H1 (cell line): ENCODE results near the gene AASDHPPT. TPM values are rescaled to one million over a fixed set of nuclear protein-coding genes. Genes with fewer than 3 reads are reported as not detected.

Experiments used
- CTCF ChIA-PET: fragments of 300-600 bp; sonication (Branson Sonifier 250); formaldehyde crosslinking; loops from one replicate; lab custom pipeline; 2021; ENCODE audit not compliant: partially characterized antibody; lab: Charles Lee
- POLR2A ChIA-PET: fragments of 300-600 bp; sonication (Branson Sonifier 250); formaldehyde crosslinking; loops from one replicate; lab custom pipeline; 2021; ENCODE audit warnings: inconsistent platforms; ENCODE audit not compliant: partially characterized antibody; lab: Charles Lee
- DNase-seq, 2 experiments: peaks; one replicate each; pipeline versions ENCODE4 v3.0.0 to v3.0.0-alpha.2; 2010 to 2022; ENCODE audit warnings: low spot score in 2 of 2, low read depth in 1 of 2, mixed read lengths in 1 of 2
- FAIRE-seq: peaks from 2 replicates; lab custom pipeline; 2011; peaks lifted over from hg19 to GRCh38; lab: Jason Lieb, UNC
- H2AFZ ChIP-seq: 2 replicates; pipeline ENCODE4 v1.8.1; 2012; ENCODE audit warnings: low read length, inconsistent platforms
- H2AK5ac ChIP-seq: 2 replicates; pipeline ENCODE4 v1.6.1; 2013; ENCODE audit warnings: low read depth, low read length
- H2BK120ac ChIP-seq: replicated peaks from 2 replicates; pipeline ENCODE3; 2013; ENCODE audit warnings: low read depth, low read length, inconsistent platforms
- H2BK12ac ChIP-seq: 2 replicates; pipeline ENCODE4 v1.6.1; 2013; ENCODE audit warnings: low read depth, low read length
- H2BK15ac ChIP-seq: 2 replicates; pipeline ENCODE4 v1.6.1; 2013; ENCODE audit warnings: low read length
- H2BK20ac ChIP-seq: 2 replicates; pipeline ENCODE4 v1.6.1; 2013; ENCODE audit warnings: low read length
- H2BK5ac ChIP-seq: 2 replicates; pipeline ENCODE4 v1.6.1; 2013; ENCODE audit warnings: low read depth, low read length
- H3K14ac ChIP-seq: 2 replicates; pipeline ENCODE4 v1.6.1; 2013; ENCODE audit warnings: inconsistent platforms; ENCODE audit not compliant: insufficient read length
- H3K18ac ChIP-seq: 2 replicates; pipeline ENCODE4 v1.6.1; 2013; ENCODE audit warnings: low read length; ENCODE audit errors: extremely low read depth
- H3K23ac ChIP-seq: 2 replicates; pipeline ENCODE4 v1.6.1; 2013; ENCODE audit warnings: inconsistent platforms; ENCODE audit not compliant: insufficient read length
- H3K23me2 ChIP-seq: 2 replicates; pipeline ENCODE4 v1.6.1; 2013; ENCODE audit warnings: low read depth, low read length
- H3K27ac ChIP-seq: 2 replicates; pipeline ENCODE4 v1.6.1; 2011; ENCODE audit warnings: low read depth, low read length, inconsistent platforms
- H3K27me3 ChIP-seq, 4 experiments: replicated peaks in 1 of 4; 1 replicate in 1 of 4; 2 replicates in 3 of 4; pipeline versions ENCODE4 v1.6.1 to v1.8.1; 2011 to 2013; ENCODE audit warnings: low read length in 3 of 4, mild to moderate bottlenecking in 3 of 4, inconsistent platforms in 2 of 4, mixed read lengths in 2 of 4, moderate library complexity in 1 of 4; ENCODE audit not compliant: control insufficient read depth in 3 of 4, insufficient read depth in 3 of 4; ENCODE audit errors: extremely low read depth in 1 of 4
- H3K36me3 ChIP-seq, 4 experiments: 2 replicates each; pipeline versions ENCODE4 v1.6.1 to v1.8.1; 2011 to 2013; ENCODE audit warnings: mild to moderate bottlenecking in 4 of 4, low read length in 3 of 4, moderate library complexity in 2 of 4, control low read depth in 1 of 4, inconsistent platforms in 1 of 4; ENCODE audit not compliant: insufficient read depth in 4 of 4, control insufficient read depth in 2 of 4
- H3K4ac ChIP-seq: replicated peaks from 2 replicates; pipeline ENCODE3; 2013; ENCODE audit warnings: low read length, low read depth, mixed read lengths, inconsistent platforms; ENCODE audit not compliant: insufficient read length
- H3K4me1 ChIP-seq, 4 experiments: replicated peaks in 1 of 4; 1 replicate in 1 of 4; 2 replicates in 3 of 4; pipeline versions ENCODE4 v1.6.1 to v1.8.1; 2011 to 2013; ENCODE audit warnings: low read length in 3 of 4, inconsistent platforms in 2 of 4, mixed read lengths in 1 of 4; ENCODE audit not compliant: insufficient read depth in 4 of 4, control insufficient read depth in 3 of 4
- H3K4me2 ChIP-seq, 2 experiments: 2 replicates each; pipeline versions ENCODE4 v1.6.1 to v1.8.1; 2011 to 2013; ENCODE audit warnings: low read depth in 2 of 2, low read length in 2 of 2, control low read depth in 1 of 2, inconsistent platforms in 1 of 2, mild to moderate bottlenecking in 1 of 2; ENCODE audit not compliant: insufficient read depth in 1 of 2
- H3K4me3 ChIP-seq, 4 experiments: fragments of 200-600, 300-600 bp in 1 of 4; sonication (generic), shearing (Covaris generic), sonication (Bioruptor Twin) in 1 of 4; 2 replicates each; pipeline versions ENCODE4 v1.5.1 to v1.8.1; 2011 to 2016; ENCODE audit warnings: low read length in 4 of 4, low read depth in 3 of 4, control low read depth in 2 of 4, inconsistent platforms in 2 of 4, mild to moderate bottlenecking in 2 of 4, mixed read lengths in 1 of 4, moderate library complexity in 1 of 4; ENCODE audit not compliant: insufficient read depth in 2 of 4; ENCODE audit errors: extremely low read depth in 1 of 4
- H3K56ac ChIP-seq: replicated peaks from 2 replicates; pipeline ENCODE3; 2013; ENCODE audit warnings: low read depth, mild to moderate bottlenecking, mixed read lengths, low read length, inconsistent platforms; ENCODE audit not compliant: insufficient read length
- H3K79me1 ChIP-seq: 2 replicates; pipeline ENCODE4 v1.6.1; 2013; ENCODE audit warnings: low read depth, low read length, control low read depth
- H3K79me2 ChIP-seq, 2 experiments: 2 replicates each; pipeline versions ENCODE4 v1.6.1 to v1.8.1; 2012 to 2013; ENCODE audit warnings: low read length in 2 of 2, mild to moderate bottlenecking in 2 of 2, inconsistent platforms in 1 of 2; ENCODE audit not compliant: insufficient read depth in 2 of 2, control insufficient read depth in 1 of 2
- H3K9ac ChIP-seq, 4 experiments: replicated peaks in 1 of 4; 1 replicate in 1 of 4; 2 replicates in 3 of 4; pipeline versions ENCODE4 v1.6.1 to v1.8.1; 2011 to 2013; ENCODE audit warnings: low read depth in 3 of 4, low read length in 3 of 4, control low read depth in 2 of 4, mild to moderate bottlenecking in 2 of 4, moderate library complexity in 2 of 4, inconsistent platforms in 1 of 4; ENCODE audit errors: extremely low read depth in 1 of 4
- H3K9me3 ChIP-seq, 2 experiments: 2 replicates each; pipeline versions ENCODE4 v1.6.1 to v1.8.1; 2012 to 2013; ENCODE audit warnings: mild to moderate bottlenecking in 2 of 2, moderate library complexity in 2 of 2, control low read depth in 1 of 2, inconsistent platforms in 1 of 2, low read depth in 1 of 2, low read length in 1 of 2, mixed read lengths in 1 of 2; ENCODE audit not compliant: insufficient read depth in 2 of 2
- H4K20me1 ChIP-seq, 2 experiments: replicated peaks in 1 of 2; 2 replicates each; pipeline versions ENCODE3 to v1.8.1; 2011 to 2013; ENCODE audit warnings: inconsistent platforms in 2 of 2, low read length in 2 of 2, mild to moderate bottlenecking in 1 of 2; ENCODE audit not compliant: insufficient read depth in 2 of 2, control insufficient read depth in 1 of 2
- H4K5ac ChIP-seq: 2 replicates; pipeline ENCODE4 v1.6.1; 2013; ENCODE audit warnings: low read length, low read depth, mixed read lengths, inconsistent platforms; ENCODE audit not compliant: insufficient read length
- H4K8ac ChIP-seq: 2 replicates; pipeline ENCODE4 v1.8.0; 2013; ENCODE audit warnings: mild to moderate bottlenecking, moderate library complexity, low read length, inconsistent platforms; ENCODE audit not compliant: insufficient read depth; ENCODE audit errors: extremely low read depth
- H4K91ac ChIP-seq: replicated peaks from 2 replicates; pipeline ENCODE3; 2013; ENCODE audit warnings: low read length, mixed read lengths, inconsistent platforms; ENCODE audit not compliant: insufficient read length
- BCL11A ChIP-seq, 2 experiments: IDR thresholded peaks; one replicate each; pipeline ENCODE4 v1.6.1; 2011; ENCODE audit warnings: low read depth in 2 of 2, low read length in 2 of 2, mild to moderate bottlenecking in 2 of 2
- CHD2 ChIP-seq: IDR thresholded peaks from 2 replicates; pipeline ENCODE4 v1.6.1; 2012; ENCODE audit warnings: low read length, improper control_type of control experiment
- EZH2 ChIP-seq: fragments of 200-600 bp; sonication (generic); IDR thresholded peaks from 2 replicates; pipeline ENCODE4 v1.7.1; 2012; ENCODE audit warnings: low read depth, mild to moderate bottlenecking, moderate library complexity, low read length, inconsistent platforms; ENCODE audit not compliant: severe bottlenecking
- TCF12 ChIP-seq: IDR thresholded peaks from 2 replicates; pipeline ENCODE4 v1.6.1; 2011; ENCODE audit warnings: low read depth, mild to moderate bottlenecking, low read length
- TEAD4 ChIP-seq: IDR thresholded peaks from 2 replicates; pipeline ENCODE4 v1.6.1; 2012; ENCODE audit warnings: low read depth, low read length, inconsistent platforms, mixed read lengths
- WGBS, 2 experiments: shearing (Covaris generic) in 1 of 2; methylation state at CpG; one replicate each; pipeline versions ENCODE4 v1.1.6 to v1.1.7; 2013 to 2015; ENCODE audit warnings: low lambda C conversion rate in 2 of 2, mixed read lengths in 2 of 2, inconsistent platforms in 1 of 2, low coverage in 1 of 2, missing lambda C conversion rate in 1 of 2; ENCODE audit not compliant: insufficient replicate concordance in 2 of 2, insufficient coverage in 1 of 2, insufficient read length in 1 of 2; ENCODE audit errors: extremely low coverage in 1 of 2, missing lambda C conversion rate in 1 of 2; 5-methylcytosine and 5-hydroxymethylcytosine counted together
- polyA plus RNA-seq, 7 experiments: library from polyadenylated mRNA; depleted of rRNA in 3 of 7; stranded (reverse) in 5 of 7; unstranded in 2 of 7; fragments of >200 nt in 5 of 7; fragments of 200-250 nt in 2 of 7; gene quantifications; 1 replicate in 5 of 7; 2 replicates in 1 of 7; 4 replicates in 1 of 7; pipeline versions ENCODE4 v1.2.1 to v1.2.3, GENCODE V29; 2011 to 2013; ENCODE audit warnings: missing spikeins in 2 of 7, mixed read lengths in 2 of 7
- total RNA-seq: library from RNA; stranded (reverse); fragmentation: NEBNext Ultra II Directional; extraction: Animal tissue kit (Norgen Biotek cat#: 25700); gene quantifications from 2 replicates; pipeline ENCODE4 v1.2.1, GENCODE V29; 2021
- TF ChIP-seq, protein P1 (sequence below): IDR thresholded peaks from 2 replicates; pipeline ENCODE4 v1.6.1; 2011; ENCODE audit warnings: low read depth, mild to moderate bottlenecking, low read length; ENCODE audit not compliant: insufficient read depth

AASDHPPT gene
- total and polyA plus RNA-seq, 2 of the 8 experiments (the other 6 are each of a cell fraction or from before 2014, with no cell fraction given) = 15.7 to 42.2 TPM

DNA sequence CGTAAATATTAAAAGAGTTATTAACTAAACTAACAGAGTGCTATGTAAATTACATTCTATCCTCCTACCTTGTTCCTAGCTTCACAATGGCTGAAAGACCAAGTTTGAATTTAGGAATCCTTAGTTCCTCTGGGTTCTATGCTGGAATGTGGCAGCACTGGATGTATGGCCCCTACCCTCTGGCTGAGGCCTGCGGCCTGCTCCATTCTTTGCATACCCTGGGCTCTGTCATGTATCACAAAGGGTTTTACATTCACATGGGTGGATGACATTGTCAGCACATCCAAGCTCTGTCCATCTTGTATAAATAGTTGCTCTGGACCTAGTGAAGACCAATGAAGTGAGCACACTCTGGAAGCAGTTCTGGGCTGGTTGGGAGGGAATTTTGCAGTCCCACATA lies 54.5 kb downstream of the AASDHPPT start:
- H2BK12ac ChIP-seq = no peak overlapping the region
- H4K20me1 ChIP-seq = no peaks in the 10 kb centered on the region
- no peak overlapping the region for H2BK5ac ChIP-seq
- H4K8ac ChIP-seq = no peak overlapping the region
- no peaks in the 10 kb centered on the region for H3K23me2 ChIP-seq
- no peak overlapping the region for H3K27ac ChIP-seq
- H3K4me1 ChIP-seq = no peaks in the 10 kb centered on the region; a peak in 1 of 7 replicates
- CTCF ChIA-PET = interaction anchor here (1.3 to 2.2 kb wide), 4 partner anchors 16 to 27 kb away, joined by 5 to 9 read pairs (median 6); no protein-coding TSS in a partner anchor
- H3K14ac ChIP-seq = no peak overlapping the region
- DNase-seq (no peak), FAIRE-seq (no peak)
- no peaks in the 10 kb centered on the region for H3K27me3 ChIP-seq
- no peak overlapping the region for H3K4ac ChIP-seq
- no peaks in the 10 kb centered on the region for H3K79me2 ChIP-seq
- H3K9ac ChIP-seq = no peak overlapping the region
- whole genome bisulfite sequencing, 2 experiments = 92% methylated on average over 2 of the region's 2 CpGs; no CpG with 5 or more reads in 1 of the 2 experiments
- no peak overlapping the region for H2BK20ac ChIP-seq
- H3K9me3 ChIP-seq = no peaks in the 10 kb centered on the region
- H3K36me3 ChIP-seq = no peaks in the 10 kb centered on the region
- H2AFZ ChIP-seq = no peak overlapping the region
- TF ChIP-seq TCF12 (no peak), EZH2 (no peak), TEAD4 (0 out of 2 replicates have a peak, but pooled peaks have one; percentile 15), BCL11A (IDR thresholded peaks at IDR 0.05; ENCODE audit: low read depth in 2 of 2, low read length in 2 of 2) (no peak), CHD2 (no peak)
- TF ChIP-seq, protein P1, sequence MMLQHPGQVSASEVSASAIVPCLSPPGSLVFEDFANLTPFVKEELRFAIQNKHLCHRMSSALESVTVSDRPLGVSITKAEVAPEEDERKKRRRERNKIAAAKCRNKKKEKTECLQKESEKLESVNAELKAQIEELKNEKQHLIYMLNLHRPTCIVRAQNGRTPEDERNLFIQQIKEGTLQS = no peak
- POLR2A ChIA-PET = no interaction called here
- no peak overlapping the region for H3K4me3 ChIP-seq
- no peak overlapping the region for H2BK15ac ChIP-seq
- H3K23ac ChIP-seq = no peak overlapping the region
- H3K79me1 ChIP-seq = no peaks in the 10 kb centered on the region
- H4K5ac ChIP-seq = no peak overlapping the region
- no peak overlapping the region for H3K18ac ChIP-seq
- no peak overlapping the region for H4K91ac ChIP-seq
- H2BK120ac ChIP-seq = no peak overlapping the region
- H2AK5ac ChIP-seq = peak overlapping the region; percentile 34; the same call in 1 of the 2 replicates
- H3K4me2 ChIP-seq = no peak overlapping the region
- no peak overlapping the region for H3K56ac ChIP-seq
